ENCODE measurements around the gene MTUS2.

MTUS2 gene

GRCh38 chr13:29504691-29505090 is 684.6 kb downstream of the MTUS2 start:
- H3K4me3 ChIP-seq (ENCODE audit: low read depth, low read length) = no peak overlapping the region
- no peak for DNase-seq (ENCODE audit: low read depth)
- TF ChIP-seq MAX (IDR thresholded peaks at IDR 0.05; ENCODE audit: low read depth, low read length) (no peak), CTCF (IDR thresholded peaks at IDR 0.05; ENCODE audit: low read depth, low read length) (no peak), POLR2A (IDR thresholded peaks at IDR 0.05; ENCODE audit: extremely low read depth, insufficient read length) (no peak)

- TF ChIP-seq MYC (IDR thresholded peaks at IDR 0.05; ENCODE audit: low read depth, low read length) (no peak), CTCF (IDR thresholded peaks at IDR 0.05; ENCODE audit: low read depth, low read length) (no peak), POLR2A (IDR thresholded peaks at IDR 0.05; ENCODE audit: extremely low read depth, insufficient read length) (no peak), MAX (IDR thresholded peaks at IDR 0.05; ENCODE audit: low read depth, low read length) (no peak)
- H3K4me3 ChIP-seq (ENCODE audit: low read depth, low read length) = no peak overlapping the region
- no peak for DNase-seq (ENCODE audit: low read depth)
Observed at GRCh38 chr13:29505511-29505910, 685.4 kb downstream of the MTUS2 start.

GRCh38 chr13:29505950-29506349 is 685.8 kb downstream of the MTUS2 start:
- no peak for TF ChIP-seq MAX (IDR thresholded peaks at IDR 0.05; ENCODE audit: low read depth, low read length)
- TF ChIP-seq MYC (IDR thresholded peaks at IDR 0.05; ENCODE audit: low read depth, low read length) = no peak
- no peak for TF ChIP-seq CTCF (IDR thresholded peaks at IDR 0.05; ENCODE audit: low read depth, low read length)
- TF ChIP-seq POLR2A (IDR thresholded peaks at IDR 0.05; ENCODE audit: extremely low read depth, insufficient read length) = no peak
- no peak for DNase-seq (ENCODE audit: low read depth)
- H3K4me3 ChIP-seq (ENCODE audit: low read depth, low read length) = no peak overlapping the region

- H3K4me3 ChIP-seq (ENCODE audit: low read depth, low read length) = no peak overlapping the region
- TF ChIP-seq MYC (IDR thresholded peaks at IDR 0.05; ENCODE audit: low read depth, low read length) = no peak
- TF ChIP-seq POLR2A (IDR thresholded peaks at IDR 0.05; ENCODE audit: extremely low read depth, insufficient read length) = no peak
- no peak for TF ChIP-seq CTCF (IDR thresholded peaks at IDR 0.05; ENCODE audit: low read depth, low read length)
- TF ChIP-seq MAX (IDR thresholded peaks at IDR 0.05; ENCODE audit: low read depth, low read length) = no peak
- DNase-seq (ENCODE audit: low read depth) = no peak
Observed at GRCh38 chr13:29507356-29507755, 687.2 kb downstream of the MTUS2 start.

- H3K4me3 ChIP-seq (ENCODE audit: low read depth, low read length) = no peak overlapping the region
- peak; percentile 83 for DNase-seq (ENCODE audit: low read depth)
- TF ChIP-seq MAX (IDR thresholded peaks at IDR 0.05; ENCODE audit: low read depth, low read length) (no peak), CTCF (IDR thresholded peaks at IDR 0.05; ENCODE audit: low read depth, low read length) (peak; percentile 99), POLR2A (IDR thresholded peaks at IDR 0.05; ENCODE audit: extremely low read depth, insufficient read length) (no peak), MYC (IDR thresholded peaks at IDR 0.05; ENCODE audit: low read depth, low read length) (no peak)
Observed at GRCh38 chr13:29508130-29508875, 688.2 kb downstream of the MTUS2 start.
